Type B pancreatic cell (in vitro differentiated cells): Measurements from ENCODE around the gene SLC36A2. TPM values are rescaled to one million over a fixed set of nuclear protein-coding genes. Genes with fewer than 3 reads are reported as not detected.

ENCODE experiments used
- DNase-seq: peaks from one replicate; pipeline ENCODE4 v3.0.0; 2021; ENCODE audit warnings: mixed read lengths; ENCODE audit not compliant: unreplicated experiment; ENCODE audit errors: extremely low spot score
- H3K27ac Mint-ChIP-seq: 2 replicates; pipeline ENCODE4 v1.8.0; 2021; ENCODE audit warnings: mild to moderate bottlenecking, mixed read lengths
- H3K27me3 Mint-ChIP-seq: 2 replicates; pipeline ENCODE4 v1.8.0; 2021; ENCODE audit warnings: mixed read lengths
- H3K36me3 Mint-ChIP-seq: 2 replicates; pipeline ENCODE4 v1.8.0; 2021; ENCODE audit warnings: mixed read lengths
- H3K4me1 Mint-ChIP-seq: one replicate; pipeline ENCODE4 v1.8.0; 2021; ENCODE audit warnings: mixed read lengths; ENCODE audit not compliant: unreplicated experiment
- H3K4me3 Mint-ChIP-seq: 2 replicates; pipeline ENCODE4 v1.8.0; 2021; ENCODE audit warnings: mild to moderate bottlenecking, mixed read lengths
- H3K9me3 Mint-ChIP-seq: 2 replicates; pipeline ENCODE4 v1.8.0; 2021; ENCODE audit warnings: mixed read lengths
- CTCF ChIP-seq: fragments of 200-600 bp; sonication (generic); conservative IDR thresholded peaks from 2 replicates; pipeline ENCODE4 v1.5.0; 2021; ENCODE audit warnings: antibody characterized with exemption, mild to moderate bottlenecking
- total RNA-seq: library from RNA; stranded (reverse); gene quantifications from 2 replicates; pipeline ENCODE4 v1.2.1, GENCODE V29; 2021; ENCODE audit warnings: low replicate concordance

The SLC36A2 gene
- total RNA-seq, 1 donor from 2014 or later, result not detected

GRCh38 chr5:151303666-151304065 lies 43.7 kb downstream of the SLC36A2 start, which contains the start of gene SLC36A3:
Gene SLC36A3, minus strand, starts transcription at chr5:151303766. Its CDS starts 412 bp downstream, at chr5:151303354.
- Mint-ChIP-seq H3K27me3 (peaks cover 8% of the 10 kb centered on the region), H3K36me3 (no peaks in the 10 kb centered on the region), H3K9me3 (no peaks in the 10 kb centered on the region), H3K4me3 (no peak within 1 kb of the TSS), H3K4me1 (no peaks in the 10 kb centered on the region), H3K27ac (no peak within 1 kb of the TSS)
- TF ChIP-seq CTCF, result no peak
- no peak for DNase-seq

GRCh38 chr5:151298063-151298855 lies 49.1 kb downstream of the SLC36A2 start:
- no peak overlapping the region for H3K27ac Mint-ChIP-seq
- peak; percentile 59 for TF ChIP-seq CTCF
- no peak overlapping the region for H3K4me3 Mint-ChIP-seq
- H3K27me3 Mint-ChIP-seq, result peaks cover 8% of the 10 kb centered on the region
- no peaks in the 10 kb centered on the region for H3K9me3 Mint-ChIP-seq
- H3K36me3 Mint-ChIP-seq, result no peaks in the 10 kb centered on the region
- no peak for DNase-seq
- H3K4me1 Mint-ChIP-seq, result no peaks in the 10 kb centered on the region

- no peak for TF ChIP-seq CTCF
- no peaks in the 10 kb centered on the region for H3K36me3 Mint-ChIP-seq
- no peak overlapping the region for H3K27ac Mint-ChIP-seq
- no peaks in the 10 kb centered on the region for H3K9me3 Mint-ChIP-seq
- no peak overlapping the region for H3K4me3 Mint-ChIP-seq
- H3K4me1 Mint-ChIP-seq, result no peaks in the 10 kb centered on the region
- H3K27me3 Mint-ChIP-seq, result peaks cover 8% of the 10 kb centered on the region
- DNase-seq, result no peak
These were observed 50.4 kb downstream of the SLC36A2 start for GRCh38 chr5:151296974-151297373.

- Mint-ChIP-seq H3K36me3 (no peaks in the 10 kb centered on the region), H3K9me3 (no peaks in the 10 kb centered on the region), H3K27me3 (peaks cover 7% of the 10 kb centered on the region), H3K27ac (no peak overlapping the region), H3K4me1 (no peaks in the 10 kb centered on the region), H3K4me3 (no peak overlapping the region)
- TF ChIP-seq CTCF, result no peak
- no peak for DNase-seq
These were observed 50.9 kb downstream of the SLC36A2 start for GRCh38 chr5:151296478-151296830.

GRCh38 chr5:151295791-151296477 lies 51.4 kb downstream of the SLC36A2 start:
- no peak for DNase-seq
- Mint-ChIP-seq H3K27ac (no peak overlapping the region), H3K4me1 (no peaks in the 10 kb centered on the region), H3K4me3 (no peak overlapping the region), H3K9me3 (no peaks in the 10 kb centered on the region), H3K27me3 (peaks cover 3% of the 10 kb centered on the region), H3K36me3 (no peaks in the 10 kb centered on the region)
- no peak for TF ChIP-seq CTCF
